Measurements from ENCODE around the gene PRPH.

PRPH gene

DNA sequence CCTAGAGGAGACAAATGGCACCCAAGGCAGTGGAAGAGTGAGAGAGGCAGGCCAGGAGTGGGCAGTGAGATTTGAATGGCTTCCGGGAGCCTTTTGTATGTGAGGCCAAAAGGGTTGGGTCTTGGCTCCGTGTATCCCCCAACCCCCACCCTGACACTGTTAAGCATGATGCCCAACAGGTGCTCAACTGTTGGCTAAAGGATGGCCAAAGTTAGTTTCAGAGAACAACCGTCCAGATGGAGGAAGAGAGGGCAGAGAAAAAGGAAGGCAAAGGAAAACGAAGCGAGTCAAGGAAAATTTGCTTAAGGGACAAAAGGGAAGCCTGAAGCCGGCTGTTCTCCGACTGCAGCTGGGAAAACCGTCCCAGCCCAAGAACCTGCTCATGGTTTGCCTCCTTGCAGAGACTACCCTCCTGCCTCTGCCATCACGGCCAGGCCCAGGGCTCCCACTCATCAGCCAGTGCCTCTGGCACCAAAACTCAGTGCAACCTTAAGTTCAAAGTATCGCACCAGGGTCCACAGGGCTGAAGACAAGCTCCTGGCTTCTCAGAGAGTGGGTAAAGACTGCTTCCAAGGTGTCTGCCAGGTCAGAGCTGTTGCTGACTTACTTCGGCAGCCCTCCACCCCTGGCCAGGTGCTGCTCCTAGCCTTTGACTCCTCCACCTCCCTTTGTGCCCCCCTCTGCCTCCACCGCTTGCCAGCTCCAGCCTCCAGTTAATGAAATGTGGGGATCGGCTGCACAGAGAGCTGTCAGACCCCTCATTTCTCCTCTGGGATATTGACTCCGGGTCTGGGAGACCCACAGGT is 46.2 kb downstream of the PRPH start:
- H3K27me3 Mint-ChIP-seq: peaks cover 89% of the 10 kb centered on the region
- no peak overlapping the region for H3K27ac Mint-ChIP-seq
- peaks cover 43% of the 10 kb centered on the region for H3K4me1 Mint-ChIP-seq (ENCODE audit: low read depth)
- H3K4me3 Mint-ChIP-seq: no peak overlapping the region
- DNase-seq: no peak
- no peaks in the 10 kb centered on the region for H3K9me3 Mint-ChIP-seq
- H3K36me3 Mint-ChIP-seq (ENCODE audit: low read depth): no peaks in the 10 kb centered on the region

DNA sequence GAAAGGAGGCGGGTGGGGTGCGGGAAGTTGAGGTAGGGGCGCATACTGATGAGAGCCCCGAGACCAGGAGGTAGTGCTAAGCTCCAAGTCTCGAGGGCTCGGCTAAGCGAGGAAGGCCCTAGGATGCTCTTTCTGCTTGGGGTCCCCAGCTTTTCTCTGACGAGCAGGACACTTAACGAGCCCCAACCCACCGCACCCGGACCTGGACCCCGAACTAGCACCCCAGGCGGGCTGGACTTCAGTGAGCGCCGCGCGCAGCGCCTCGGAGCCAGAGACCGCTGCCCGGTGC is 46.8 kb downstream of the PRPH start:
- Mint-ChIP-seq H3K36me3 (ENCODE audit: low read depth) (no peaks in the 10 kb centered on the region), H3K4me1 (ENCODE audit: low read depth) (peaks cover 47% of the 10 kb centered on the region), H3K9me3 (no peaks in the 10 kb centered on the region), H3K27ac (no peak overlapping the region), H3K27me3 (peaks cover 91% of the 10 kb centered on the region), H3K4me3 (no peak overlapping the region)
- DNase-seq: no peak

DNA sequence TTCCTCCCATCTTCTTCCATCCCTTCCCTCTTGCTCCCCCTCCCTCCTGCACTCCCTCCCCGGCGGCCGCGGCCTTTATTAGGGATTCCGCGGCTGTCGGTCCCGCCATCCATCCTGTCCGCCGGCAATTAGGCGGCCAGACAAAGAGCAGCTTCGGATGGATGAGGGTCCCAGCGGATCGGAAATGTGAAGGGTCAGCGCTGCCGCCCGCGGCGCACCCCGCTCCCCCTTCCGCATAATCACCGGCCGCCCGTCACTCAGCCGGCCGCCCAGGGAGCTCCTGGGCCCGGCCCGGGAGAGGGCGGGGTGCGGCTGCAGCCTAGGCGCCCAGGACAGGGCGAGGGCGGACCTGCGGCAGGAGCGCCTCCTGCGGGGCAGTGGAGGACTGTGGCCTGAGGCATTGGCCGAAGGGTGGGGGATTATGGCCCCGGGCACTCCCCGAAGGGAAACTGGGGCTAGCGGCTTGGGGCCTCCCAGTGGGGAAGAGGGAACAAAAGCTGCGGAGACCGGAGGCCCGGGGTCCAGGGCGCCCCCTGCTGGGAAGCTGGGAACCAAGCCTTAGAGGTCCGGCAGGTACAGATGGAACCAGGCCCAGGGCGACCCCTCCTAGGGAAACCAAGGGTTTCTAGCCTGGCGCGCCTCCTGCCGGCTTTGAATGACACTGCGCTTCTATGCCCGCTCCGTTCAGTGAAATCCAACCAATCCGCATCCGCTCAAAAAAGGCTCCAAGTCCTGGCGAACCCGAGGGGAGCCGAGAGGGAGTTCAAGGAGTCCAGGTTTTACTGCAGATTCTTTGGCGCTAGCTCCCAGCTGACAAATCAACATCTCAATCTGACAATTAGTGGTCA is 47.3 kb downstream of the PRPH start:
- Mint-ChIP-seq H3K27ac (no peak overlapping the region), H3K4me1 (ENCODE audit: low read depth) (peaks cover 48% of the 10 kb centered on the region), H3K4me3 (peak overlapping the region; percentile 60), H3K9me3 (no peaks in the 10 kb centered on the region), H3K36me3 (ENCODE audit: low read depth) (no peaks in the 10 kb centered on the region), H3K27me3 (peaks cover 91% of the 10 kb centered on the region)
- peak; percentile 87 for DNase-seq

DNA sequence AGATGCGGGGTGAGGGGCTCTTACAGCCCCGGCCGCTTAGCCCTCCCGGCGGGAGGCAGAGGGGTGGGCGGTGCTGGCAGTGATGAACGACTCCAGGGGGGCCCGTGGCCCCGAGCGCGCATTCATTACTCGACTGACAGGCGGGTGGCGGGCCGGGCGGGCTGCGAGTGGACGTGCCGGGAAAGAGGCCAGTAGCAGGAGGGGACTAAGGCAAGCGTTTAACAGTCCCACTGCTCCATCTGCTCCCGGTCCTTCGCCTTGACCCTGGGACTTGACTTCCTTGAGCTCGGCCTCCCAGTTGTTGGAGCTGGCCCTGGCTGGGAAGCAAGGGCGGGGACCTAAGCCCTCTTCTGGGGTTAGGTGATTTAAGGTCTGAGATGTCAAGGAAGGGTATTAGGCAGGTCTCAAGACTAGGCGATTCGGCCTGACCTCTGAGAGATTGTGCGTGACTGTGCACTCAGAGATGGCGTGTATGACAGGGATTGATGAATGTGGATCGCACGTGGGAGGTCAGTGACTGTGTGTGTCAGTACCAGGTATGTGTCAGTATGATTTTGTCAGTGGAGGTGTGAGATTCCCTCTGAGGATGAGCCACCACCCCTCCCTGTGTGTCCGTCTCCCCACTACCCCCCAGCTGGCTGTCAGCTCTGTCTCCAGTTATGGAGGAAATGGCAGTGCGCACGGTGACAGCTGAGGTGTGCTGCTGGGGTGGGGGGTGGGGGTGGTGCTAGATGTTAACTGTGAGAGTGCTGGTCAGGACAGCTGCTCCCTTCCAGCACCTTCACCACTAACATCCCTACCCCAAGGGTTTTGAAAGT is 48.2 kb downstream of the PRPH start:
- Mint-ChIP-seq H3K4me3 (peak overlapping the region; percentile 60), H3K27ac (peak overlapping the region; percentile 64), H3K27me3 (peaks cover 91% of the 10 kb centered on the region), H3K9me3 (no peaks in the 10 kb centered on the region), H3K36me3 (ENCODE audit: low read depth) (no peaks in the 10 kb centered on the region), H3K4me1 (ENCODE audit: low read depth) (peaks cover 44% of the 10 kb centered on the region)
- DNase-seq: peak; percentile 62

DNA sequence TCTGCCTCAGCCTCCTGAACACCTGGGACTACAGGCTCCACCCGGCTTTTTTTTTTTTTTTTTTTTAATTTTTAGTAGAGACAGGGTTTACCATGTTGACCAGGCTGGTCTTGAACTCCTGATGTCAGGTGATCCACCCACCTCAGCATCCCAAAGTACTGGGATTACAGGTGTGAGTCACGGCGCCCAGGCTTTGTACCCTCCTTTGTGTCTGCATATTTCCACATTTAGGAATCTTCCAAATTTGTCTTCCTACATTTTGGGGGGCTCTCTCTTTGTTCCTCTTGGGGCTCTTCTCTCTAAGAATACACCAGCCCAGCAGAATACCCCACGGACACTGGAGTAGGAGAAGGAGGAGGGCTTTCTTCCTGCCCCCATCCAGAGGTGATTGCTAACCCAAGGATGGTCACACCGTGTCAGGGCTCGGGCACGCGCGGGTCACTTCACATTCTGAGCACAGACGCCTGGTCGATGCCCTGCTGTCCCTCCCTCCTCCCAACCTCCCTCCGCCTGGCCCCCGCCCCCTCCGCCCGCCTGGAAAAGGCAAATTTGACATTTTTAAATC is 49.6 kb downstream of the PRPH start:
- peaks cover 89% of the 10 kb centered on the region for H3K27me3 Mint-ChIP-seq
- no peaks in the 10 kb centered on the region for H3K36me3 Mint-ChIP-seq (ENCODE audit: low read depth)
- H3K9me3 Mint-ChIP-seq: no peaks in the 10 kb centered on the region
- peaks cover 46% of the 10 kb centered on the region for H3K4me1 Mint-ChIP-seq (ENCODE audit: low read depth)
- no peak for DNase-seq
- H3K27ac Mint-ChIP-seq: no peak overlapping the region
- H3K4me3 Mint-ChIP-seq: no peak overlapping the region

DNA sequence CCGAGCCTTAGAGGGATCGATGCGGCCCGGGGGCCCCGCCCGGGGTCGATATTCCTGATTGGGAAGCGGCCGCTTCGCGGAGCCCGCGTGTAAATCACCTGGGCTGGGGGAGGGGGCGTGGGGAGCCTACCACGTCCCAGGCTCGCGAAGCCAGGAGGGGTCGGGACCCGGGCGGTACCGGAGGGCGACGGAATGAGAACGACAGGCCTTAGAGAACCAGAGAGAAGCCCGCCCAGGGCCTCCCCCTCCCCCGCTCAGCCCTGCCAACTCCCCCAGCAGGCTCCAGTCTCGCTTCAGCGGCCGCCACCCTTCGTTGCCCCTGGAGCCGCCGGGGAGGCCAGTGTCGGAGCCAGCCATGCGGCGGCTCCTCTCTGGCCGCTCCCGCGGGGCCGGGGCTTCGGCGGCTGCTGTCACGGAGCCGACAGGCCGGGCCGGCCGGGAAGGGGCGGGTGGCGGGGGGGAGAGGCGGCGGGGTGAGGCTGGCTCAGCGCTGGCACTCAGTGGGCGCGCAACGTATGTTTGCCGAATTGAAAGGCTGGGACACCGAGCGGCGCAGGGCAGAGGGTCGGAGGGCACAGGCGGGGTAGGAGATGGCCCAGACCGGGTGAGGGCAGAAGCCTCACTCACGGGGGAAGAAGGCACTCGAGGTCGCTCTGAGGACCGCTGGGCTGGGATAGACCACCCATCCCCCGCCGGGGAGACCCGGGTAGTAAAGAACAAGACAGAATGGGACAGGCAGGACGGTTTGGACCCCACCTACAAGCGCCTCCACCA is 50.3 kb downstream of the PRPH start:
- Mint-ChIP-seq H3K9me3 (no peaks in the 10 kb centered on the region), H3K4me3 (peak overlapping the region; percentile 54), H3K27me3 (peaks cover 83% of the 10 kb centered on the region), H3K4me1 (ENCODE audit: low read depth) (peaks cover 46% of the 10 kb centered on the region), H3K27ac (no peak overlapping the region), H3K36me3 (ENCODE audit: low read depth) (no peaks in the 10 kb centered on the region)
- peak; percentile 52 for DNase-seq

DNA sequence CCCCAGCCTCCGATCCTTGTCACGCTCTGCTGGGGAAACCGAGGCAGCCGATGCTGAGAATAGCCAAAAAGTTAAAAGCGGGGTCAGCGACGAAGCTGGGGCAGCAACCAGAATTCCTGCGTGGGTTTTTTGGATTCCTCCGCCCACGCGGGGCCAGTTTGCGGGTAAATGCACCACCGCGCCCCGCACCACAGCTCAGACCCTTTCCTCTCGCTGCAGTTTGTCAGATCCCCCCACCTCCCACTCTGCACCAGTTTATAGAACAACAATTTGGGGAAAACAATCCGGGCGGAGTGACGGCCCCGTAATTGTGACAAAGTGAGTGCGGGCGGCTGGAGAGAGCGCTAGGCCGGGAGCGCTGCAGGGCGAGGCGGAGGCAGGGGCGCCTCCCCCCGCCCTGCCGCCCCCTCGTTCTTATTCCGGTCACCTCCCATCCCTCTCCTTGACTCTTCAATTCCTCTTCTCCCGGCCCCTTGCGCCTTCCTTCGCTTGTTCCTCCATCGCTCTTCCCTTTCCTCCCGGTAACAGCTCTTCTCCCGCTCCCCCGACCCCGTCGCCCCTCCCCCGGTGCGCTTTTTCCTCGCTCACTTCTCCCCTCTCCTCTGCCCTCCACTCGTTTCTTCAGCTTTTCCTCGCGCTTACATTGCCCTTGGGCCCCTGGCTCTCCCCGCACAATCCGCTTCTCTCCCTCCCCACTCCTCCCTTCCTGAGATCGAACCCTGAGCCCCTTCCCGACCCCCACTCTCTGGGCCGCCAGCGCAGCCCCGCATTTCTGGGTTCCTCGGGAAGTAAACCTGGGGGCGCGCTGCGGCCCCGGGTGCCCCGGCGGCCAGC is 51.1 kb downstream of the PRPH start:
- peak; percentile 34 for DNase-seq
- no peak overlapping the region for H3K27ac Mint-ChIP-seq

DNA sequence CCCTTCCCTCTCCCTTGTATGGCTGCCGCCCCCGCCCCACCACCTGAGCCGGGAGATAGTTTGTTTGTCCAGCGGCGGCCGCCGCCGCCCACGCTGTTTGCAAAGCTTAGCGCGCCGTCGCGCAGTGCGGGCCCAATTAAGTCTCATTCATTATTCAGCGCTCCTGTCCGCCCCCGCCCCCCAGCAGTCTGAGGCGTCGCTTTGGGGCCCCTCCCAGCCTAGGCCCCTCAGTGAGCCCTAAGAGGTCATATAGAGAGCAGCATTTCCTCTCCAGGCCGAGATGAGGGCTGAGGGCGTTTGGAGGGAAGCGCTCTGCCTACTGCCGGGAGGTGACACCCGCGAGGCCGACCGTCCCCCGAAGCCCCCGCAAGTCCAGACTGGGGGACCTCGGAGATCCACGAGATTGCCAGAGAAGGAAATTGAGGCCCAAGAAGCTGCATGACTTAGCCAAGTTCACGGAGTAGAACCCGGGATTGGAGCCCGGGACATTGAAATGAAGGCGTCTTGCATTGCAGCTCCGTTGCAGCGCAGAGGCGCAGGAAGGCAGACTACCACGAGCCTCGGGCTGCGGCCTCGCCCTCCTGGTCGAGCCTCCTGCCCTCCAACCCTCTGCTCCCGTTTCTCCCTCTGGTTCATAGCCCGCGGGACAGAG is 51.8 kb downstream of the PRPH start, which contains the start of gene DNAJC22:
Gene DNAJC22, plus strand, starts transcription at position 230 of the 652 bp plus-strand sequence. CDS start 1,985 bp downstream, outside the sequence.
- H3K9me3 Mint-ChIP-seq: no peaks in the 10 kb centered on the region
- peak; percentile 67 for DNase-seq
- peaks cover 46% of the 10 kb centered on the region for H3K4me1 Mint-ChIP-seq (ENCODE audit: low read depth)
- no peaks in the 10 kb centered on the region for H3K36me3 Mint-ChIP-seq (ENCODE audit: low read depth)
- H3K27ac Mint-ChIP-seq: no peak within 1 kb of the TSS
- H3K4me3 Mint-ChIP-seq: peak within 1 kb of the TSS; percentile 65
- H3K27me3 Mint-ChIP-seq: peaks cover 81% of the 10 kb centered on the region

More for the DNA sequence above, 51.1 kb downstream of the PRPH start:
- Mint-ChIP-seq H3K36me3 (ENCODE audit: low read depth) (no peaks in the 10 kb centered on the region), H3K9me3 (no peaks in the 10 kb centered on the region), H3K27me3 (peaks cover 81% of the 10 kb centered on the region), H3K4me1 (ENCODE audit: low read depth) (peaks cover 46% of the 10 kb centered on the region), H3K4me3 (peak overlapping the region; percentile 65)

DNA sequence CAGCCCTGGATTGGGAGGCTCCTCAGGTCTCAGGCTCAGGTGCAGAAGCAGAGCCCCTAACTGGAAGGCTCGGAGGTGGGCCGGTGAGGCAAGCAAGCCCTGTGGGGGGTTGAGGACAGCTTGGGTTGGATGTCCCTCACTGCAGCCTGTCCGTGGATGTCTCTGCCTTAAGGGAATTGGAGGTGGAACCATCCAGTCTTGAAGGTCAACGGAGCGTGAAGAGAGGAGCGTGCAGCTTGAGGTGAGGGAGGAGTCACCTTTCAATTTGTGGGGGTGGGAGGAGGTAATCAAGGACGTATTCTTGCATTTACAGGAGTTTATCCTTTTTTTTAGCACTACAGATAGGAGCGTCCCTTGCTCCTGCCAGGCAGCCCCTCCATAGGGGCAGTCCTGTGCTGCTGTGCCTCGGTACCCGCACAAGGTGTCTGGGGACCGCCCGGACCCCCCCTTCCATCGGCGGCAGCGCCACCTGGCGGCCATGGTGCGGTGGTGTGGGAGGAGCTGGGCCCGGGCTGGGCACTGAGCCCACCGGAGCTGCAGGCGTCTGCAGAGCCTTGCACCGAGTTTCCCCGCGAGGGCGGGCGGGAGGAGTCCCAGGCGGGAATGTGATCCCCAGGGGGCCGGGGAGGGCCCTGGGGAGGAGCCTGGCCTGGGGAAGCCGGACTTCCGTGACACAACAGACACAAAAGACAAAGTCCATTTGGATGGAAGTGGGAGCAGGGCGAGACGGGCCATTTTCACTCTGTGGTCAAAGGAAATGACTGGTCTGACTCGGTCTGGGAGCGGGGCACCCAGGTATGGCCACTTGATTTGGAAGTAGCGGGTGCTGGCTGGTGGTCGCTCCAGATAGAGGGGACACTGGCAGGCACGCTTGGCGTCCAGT is 52.6 kb downstream of the PRPH start:
- no peaks in the 10 kb centered on the region for H3K36me3 Mint-ChIP-seq (ENCODE audit: low read depth)
- H3K4me1 Mint-ChIP-seq (ENCODE audit: low read depth): peaks cover 44% of the 10 kb centered on the region
- H3K27ac Mint-ChIP-seq: no peak overlapping the region
- no peaks in the 10 kb centered on the region for H3K9me3 Mint-ChIP-seq
- peak; percentile 88 for DNase-seq
- peak overlapping the region; percentile 65 for H3K4me3 Mint-ChIP-seq
- peaks cover 77% of the 10 kb centered on the region for H3K27me3 Mint-ChIP-seq
